ENCODE results near the gene MYO18B.

MYO18B gene

DNA sequence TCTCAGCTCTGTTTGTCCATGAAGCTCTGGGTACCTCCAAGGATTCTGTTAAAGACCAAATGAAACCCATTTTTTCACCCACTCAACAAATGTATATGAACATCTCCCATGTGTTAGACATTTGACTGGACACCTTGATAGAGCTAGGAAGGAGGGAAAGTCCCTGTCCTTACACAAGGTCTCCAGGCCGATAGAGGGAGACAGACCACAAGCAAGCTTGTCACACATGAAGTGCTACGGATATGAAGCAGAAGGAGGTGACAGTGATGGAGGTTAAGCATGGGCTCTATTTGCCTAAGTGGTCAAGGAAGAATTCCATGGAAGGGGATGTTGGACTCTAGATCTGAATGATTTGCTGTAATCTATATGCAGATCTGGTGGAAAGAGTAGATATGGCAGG is 138.5 kb downstream of the MYO18B start:
- no peak overlapping the region for H2AFZ ChIP-seq (ENCODE audit: low read depth, low read length)
- H3K9me3 ChIP-seq (ENCODE audit: low read length) = no peaks in the 10 kb centered on the region
- H3K36me3 ChIP-seq (ENCODE audit: insufficient read depth, low read length) = no peaks in the 10 kb centered on the region
- H3K4me3 ChIP-seq (ENCODE audit: low read length) = no peak overlapping the region
- H3K27me3 ChIP-seq (ENCODE audit: insufficient read depth, low read length) = peaks cover 3% of the 10 kb centered on the region
- H3K4me1 ChIP-seq (ENCODE audit: insufficient read depth, low read length) = no peaks in the 10 kb centered on the region

DNA sequence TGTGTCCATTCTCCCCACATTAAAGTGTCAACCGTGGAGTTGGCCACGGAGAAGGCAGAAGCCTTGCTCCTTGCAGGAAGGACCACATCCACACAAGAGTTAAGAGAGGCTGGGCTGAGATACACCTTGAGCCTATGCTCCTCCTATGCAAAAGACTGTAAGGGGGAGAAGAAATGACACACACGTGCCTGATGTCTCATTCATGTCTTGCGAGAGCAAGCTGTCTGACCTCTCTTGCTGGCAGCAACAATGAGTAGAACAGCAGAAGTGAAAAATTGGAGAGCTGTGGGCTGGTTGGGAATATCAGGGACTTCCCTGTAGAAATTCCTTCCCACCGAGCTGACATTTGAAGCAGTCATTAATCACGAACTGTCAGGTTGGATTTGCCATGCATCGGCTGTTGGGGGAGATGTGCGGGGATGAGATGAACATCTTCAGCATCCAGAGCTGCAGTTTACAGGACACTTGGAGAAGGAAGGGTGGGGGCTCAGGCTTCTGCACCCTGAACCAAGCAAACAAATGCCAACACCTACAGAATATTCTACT is 139.3 kb downstream of the MYO18B start:
- Histone ChIP-seq H3K36me3 (ENCODE audit: insufficient read depth, low read length) (no peaks in the 10 kb centered on the region), H2AFZ (ENCODE audit: low read depth, low read length) (no peak overlapping the region), H3K9me3 (ENCODE audit: low read length) (no peaks in the 10 kb centered on the region), H3K27me3 (ENCODE audit: insufficient read depth, low read length) (peaks cover 3% of the 10 kb centered on the region), H3K4me3 (ENCODE audit: low read length) (no peak overlapping the region), H3K4me1 (ENCODE audit: insufficient read depth, low read length) (no peaks in the 10 kb centered on the region)

DNA sequence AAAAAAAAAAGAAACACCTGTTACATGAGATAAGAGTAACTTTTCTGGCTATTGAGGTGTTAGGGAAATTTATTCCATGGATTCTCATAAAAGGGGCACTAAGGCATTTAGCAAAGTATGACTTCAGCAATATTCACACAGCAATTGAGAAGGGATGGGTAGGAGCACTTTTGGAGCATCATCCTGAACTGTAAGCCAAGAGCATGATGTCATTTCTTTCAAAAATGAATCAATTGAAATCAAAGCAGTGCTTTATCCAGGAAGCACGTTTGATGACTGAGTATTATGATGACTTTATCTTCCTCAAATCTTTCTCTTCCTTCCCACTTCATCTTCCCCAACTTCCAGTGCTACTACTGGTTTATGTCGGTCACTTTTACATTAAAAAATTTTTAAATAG is 140.4 kb downstream of the MYO18B start:
- H3K27me3 ChIP-seq (ENCODE audit: insufficient read depth, low read length) = peaks cover 6% of the 10 kb centered on the region
- no peak overlapping the region for H2AFZ ChIP-seq (ENCODE audit: low read depth, low read length)
- H3K4me1 ChIP-seq (ENCODE audit: insufficient read depth, low read length) = no peaks in the 10 kb centered on the region
- no peak overlapping the region for H3K4me3 ChIP-seq (ENCODE audit: low read length)
- no peaks in the 10 kb centered on the region for H3K36me3 ChIP-seq (ENCODE audit: insufficient read depth, low read length)
- no peaks in the 10 kb centered on the region for H3K9me3 ChIP-seq (ENCODE audit: low read length)

DNA sequence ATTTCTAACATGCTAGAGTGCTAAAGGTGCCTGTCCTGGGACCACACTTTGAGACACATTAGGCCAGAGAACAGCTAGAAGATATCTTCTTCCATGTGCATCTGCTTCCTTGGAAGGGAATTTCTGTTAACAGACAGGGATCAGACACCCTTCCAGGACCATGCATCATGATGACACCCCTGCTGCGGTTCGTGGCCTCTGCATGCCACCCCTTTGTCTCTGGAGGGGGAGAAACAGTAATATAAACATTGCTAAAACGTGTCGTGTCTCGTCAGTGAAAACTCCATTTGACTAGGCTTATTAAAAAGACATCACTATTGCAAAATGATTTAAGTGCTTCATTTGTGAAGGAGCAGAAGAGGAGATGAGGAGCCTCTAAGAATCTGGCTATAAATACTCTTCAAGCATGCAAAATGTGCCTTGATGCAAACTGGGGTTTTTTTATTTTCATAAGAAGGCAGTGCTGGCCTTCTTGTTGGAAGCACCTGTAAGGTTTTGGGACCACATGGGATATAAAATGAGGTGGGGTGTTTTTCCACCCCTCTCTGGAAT is 141.6 kb downstream of the MYO18B start:
- H3K27me3 ChIP-seq (ENCODE audit: insufficient read depth, low read length) = peaks cover 6% of the 10 kb centered on the region

DNA sequence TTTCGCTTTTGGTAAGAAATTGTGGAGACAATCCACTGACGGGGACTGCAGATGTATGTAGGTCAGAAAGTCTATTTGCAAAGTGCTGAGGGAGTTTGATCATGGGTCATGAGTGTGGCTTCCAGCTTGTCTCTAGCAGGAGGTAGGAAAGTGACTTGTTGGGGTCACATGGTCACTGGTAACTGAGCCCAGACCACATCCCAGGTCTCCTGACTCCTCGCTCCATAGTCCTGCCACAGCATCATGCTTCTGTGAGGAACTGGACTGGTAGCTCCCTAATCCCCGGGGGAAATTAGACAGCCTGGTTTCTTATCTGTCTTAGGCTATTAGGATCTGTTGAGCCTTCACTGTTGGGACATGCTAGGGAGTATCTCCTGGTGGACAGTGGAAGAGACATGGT is 142.1 kb downstream of the MYO18B start:
- Histone ChIP-seq H3K27me3 (ENCODE audit: insufficient read depth, low read length) (peaks cover 6% of the 10 kb centered on the region), H3K4me1 (ENCODE audit: insufficient read depth, low read length) (no peaks in the 10 kb centered on the region), H3K36me3 (ENCODE audit: insufficient read depth, low read length) (no peaks in the 10 kb centered on the region), H2AFZ (ENCODE audit: low read depth, low read length) (no peak overlapping the region), H3K4me3 (ENCODE audit: low read length) (no peak overlapping the region), H3K9me3 (ENCODE audit: low read length) (no peaks in the 10 kb centered on the region)

More for the DNA sequence above, 141.6 kb downstream of the MYO18B start:
- Histone ChIP-seq H3K4me3 (ENCODE audit: low read length) (no peak overlapping the region), H3K9me3 (ENCODE audit: low read length) (no peaks in the 10 kb centered on the region), H2AFZ (ENCODE audit: low read depth, low read length) (no peak overlapping the region), H3K4me1 (ENCODE audit: insufficient read depth, low read length) (no peaks in the 10 kb centered on the region), H3K36me3 (ENCODE audit: insufficient read depth, low read length) (no peaks in the 10 kb centered on the region)

DNA sequence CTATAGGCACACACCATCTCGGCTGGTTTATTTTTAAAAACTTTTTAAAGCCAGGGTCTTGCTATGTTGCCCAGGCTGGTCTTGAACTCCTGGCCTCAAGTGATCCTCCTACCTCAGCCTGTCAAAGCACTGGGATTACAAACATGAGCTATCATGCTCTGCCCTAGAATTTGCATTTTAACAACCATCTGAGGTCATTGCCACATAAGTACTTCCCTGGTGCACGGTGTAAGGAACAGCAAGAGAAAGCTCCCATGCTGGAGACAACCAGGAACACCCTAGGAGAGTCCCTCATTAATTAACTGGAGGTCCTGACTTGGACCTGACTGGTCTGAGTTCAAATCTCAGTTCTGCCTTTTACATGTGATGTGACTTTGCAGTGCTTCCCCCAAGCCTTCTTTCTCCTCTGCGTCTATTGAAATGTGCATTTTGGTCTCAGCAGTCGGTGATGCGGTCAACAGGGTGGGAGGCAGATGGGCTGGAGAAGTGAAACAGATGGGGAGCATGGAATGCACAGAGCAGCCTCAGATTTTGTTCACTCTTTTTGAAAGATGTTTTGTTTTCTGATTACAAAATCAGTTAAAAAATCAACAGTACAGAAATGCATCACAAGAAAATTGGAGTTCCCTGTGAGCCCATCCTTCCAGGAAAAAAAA is 146.5 kb downstream of the MYO18B start:
- Histone ChIP-seq H3K27me3 (ENCODE audit: insufficient read depth, low read length) (peaks cover 2% of the 10 kb centered on the region), H3K4me3 (ENCODE audit: low read length) (no peak overlapping the region), H2AFZ (ENCODE audit: low read depth, low read length) (no peak overlapping the region), H3K4me1 (ENCODE audit: insufficient read depth, low read length) (no peaks in the 10 kb centered on the region), H3K36me3 (ENCODE audit: insufficient read depth, low read length) (no peaks in the 10 kb centered on the region), H3K9me3 (ENCODE audit: low read length) (no peaks in the 10 kb centered on the region)

DNA sequence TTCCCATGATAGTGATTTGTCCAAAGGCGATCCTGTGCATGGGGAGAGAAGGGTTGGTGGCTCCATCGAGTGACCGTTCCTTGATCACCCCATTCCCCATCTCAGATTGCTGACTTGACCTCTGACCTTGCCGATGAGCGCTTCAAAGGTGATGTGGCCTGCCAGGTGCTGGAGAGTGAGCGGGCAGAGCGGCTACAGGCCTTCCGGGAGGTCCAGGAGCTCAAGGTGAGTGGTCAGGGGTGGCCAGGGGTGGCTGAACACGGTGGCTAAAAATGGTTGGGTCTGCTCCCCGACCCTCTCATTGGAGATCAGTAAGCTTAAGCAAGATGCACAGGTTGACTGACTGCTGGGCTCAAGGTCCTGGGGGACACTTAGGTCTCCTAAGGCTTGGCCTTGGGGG is 148.7 kb downstream of the MYO18B start:
- Histone ChIP-seq H3K4me3 (ENCODE audit: low read length) (no peak overlapping the region), H3K36me3 (ENCODE audit: insufficient read depth, low read length) (no peaks in the 10 kb centered on the region), H3K27me3 (ENCODE audit: insufficient read depth, low read length) (peaks cover 2% of the 10 kb centered on the region), H3K9me3 (ENCODE audit: low read length) (no peaks in the 10 kb centered on the region), H2AFZ (ENCODE audit: low read depth, low read length) (no peak overlapping the region), H3K4me1 (ENCODE audit: insufficient read depth, low read length) (no peaks in the 10 kb centered on the region)

DNA sequence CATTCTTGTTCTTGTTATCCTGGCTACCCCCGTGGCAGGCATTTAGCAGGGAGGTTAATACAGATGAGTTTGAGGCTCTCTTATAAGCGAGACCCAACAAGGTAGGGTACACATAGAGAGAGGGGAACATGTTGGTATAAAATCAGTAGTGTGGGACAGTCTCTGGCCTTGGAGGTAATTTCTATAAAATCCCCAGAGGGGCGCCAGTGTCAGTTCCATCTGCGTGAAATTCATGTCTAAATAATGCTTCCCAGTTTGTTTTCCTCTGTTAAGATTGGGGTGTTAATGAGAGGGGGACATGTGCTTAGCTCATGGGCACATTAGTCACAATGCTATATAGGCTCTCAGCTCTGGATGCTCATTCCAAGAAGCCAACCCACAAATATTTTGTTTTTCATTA is 150.7 kb downstream of the MYO18B start:
- H3K36me3 ChIP-seq (ENCODE audit: insufficient read depth, low read length) = no peaks in the 10 kb centered on the region
- no peaks in the 10 kb centered on the region for H3K4me1 ChIP-seq (ENCODE audit: insufficient read depth, low read length)
- no peak overlapping the region for H2AFZ ChIP-seq (ENCODE audit: low read depth, low read length)
- H3K4me3 ChIP-seq (ENCODE audit: low read length) = no peak overlapping the region
- no peaks in the 10 kb centered on the region for H3K27me3 ChIP-seq (ENCODE audit: insufficient read depth, low read length)
- no peaks in the 10 kb centered on the region for H3K9me3 ChIP-seq (ENCODE audit: low read length)

DNA sequence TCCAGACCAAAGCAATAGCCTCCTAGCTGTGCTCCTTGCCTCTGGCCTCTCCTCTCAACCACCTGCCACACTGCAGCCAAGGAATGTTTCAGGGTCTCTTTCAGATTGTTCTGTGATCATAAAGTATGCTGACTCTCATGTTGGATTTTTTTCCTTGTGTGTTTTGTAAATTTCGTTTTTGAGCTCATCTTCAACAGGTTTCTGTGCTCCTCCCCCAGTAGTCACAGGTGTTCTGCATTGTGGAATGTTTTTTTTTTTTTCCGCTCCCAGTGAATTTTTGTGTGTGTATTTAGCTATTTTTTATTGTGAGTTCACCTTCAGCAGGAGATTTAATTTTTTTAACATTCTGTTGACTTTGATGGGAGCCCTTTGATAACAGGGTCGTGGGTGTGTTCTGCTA is 153.7 kb downstream of the MYO18B start:
- Histone ChIP-seq H3K27me3 (ENCODE audit: insufficient read depth, low read length) (no peaks in the 10 kb centered on the region), H3K4me3 (ENCODE audit: low read length) (no peak overlapping the region), H3K9me3 (ENCODE audit: low read length) (no peaks in the 10 kb centered on the region), H3K4me1 (ENCODE audit: insufficient read depth, low read length) (no peaks in the 10 kb centered on the region), H2AFZ (ENCODE audit: low read depth, low read length) (no peak overlapping the region), H3K36me3 (ENCODE audit: insufficient read depth, low read length) (no peaks in the 10 kb centered on the region)

DNA sequence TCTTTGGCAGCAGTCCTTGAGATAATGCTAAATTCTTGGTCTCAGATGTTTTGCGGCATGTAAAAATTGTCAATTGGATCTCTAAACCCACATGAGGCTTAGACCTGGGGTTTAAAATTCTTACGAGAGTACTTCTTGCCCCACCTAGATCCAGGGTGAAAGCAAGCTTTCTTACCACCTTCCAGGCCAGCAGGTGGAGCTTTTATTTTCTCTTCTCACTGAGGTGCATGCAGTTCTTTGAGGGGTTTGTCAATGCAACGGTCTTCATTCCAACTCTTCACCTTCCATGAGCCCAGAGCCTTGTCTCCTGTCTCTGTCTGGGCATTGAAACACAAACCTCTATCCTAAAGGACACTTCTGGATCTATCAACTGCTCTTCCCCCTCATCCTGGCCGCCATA is 154.1 kb downstream of the MYO18B start:
- Histone ChIP-seq H3K36me3 (ENCODE audit: insufficient read depth, low read length) (no peaks in the 10 kb centered on the region), H3K4me1 (ENCODE audit: insufficient read depth, low read length) (no peaks in the 10 kb centered on the region), H3K27me3 (ENCODE audit: insufficient read depth, low read length) (no peaks in the 10 kb centered on the region), H3K9me3 (ENCODE audit: low read length) (no peaks in the 10 kb centered on the region), H2AFZ (ENCODE audit: low read depth, low read length) (no peak overlapping the region), H3K4me3 (ENCODE audit: low read length) (no peak overlapping the region)

DNA sequence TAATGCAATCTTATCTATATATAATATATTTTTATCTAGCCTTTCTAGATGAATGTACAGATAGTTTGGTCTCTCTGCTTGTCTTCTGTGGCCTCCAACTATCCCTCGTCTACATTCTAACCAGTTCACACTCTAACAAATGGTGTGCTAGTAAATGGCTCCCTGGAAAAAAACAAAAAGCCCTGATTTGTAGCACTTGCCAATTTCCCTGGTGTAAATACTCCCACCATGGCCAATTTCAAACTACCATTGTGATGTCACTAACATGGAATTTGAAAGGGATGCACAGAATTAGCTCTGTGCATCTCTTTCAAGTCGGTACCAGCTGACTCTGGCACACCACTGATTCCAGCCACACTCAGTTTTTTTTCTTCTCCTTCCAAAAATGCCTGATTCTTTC is 154.6 kb downstream of the MYO18B start:
- H3K4me3 ChIP-seq (ENCODE audit: low read length) = no peak overlapping the region
- H3K9me3 ChIP-seq (ENCODE audit: low read length) = no peaks in the 10 kb centered on the region
- H3K4me1 ChIP-seq (ENCODE audit: insufficient read depth, low read length) = no peaks in the 10 kb centered on the region
- H3K27me3 ChIP-seq (ENCODE audit: insufficient read depth, low read length) = no peaks in the 10 kb centered on the region
- H2AFZ ChIP-seq (ENCODE audit: low read depth, low read length) = no peak overlapping the region
- H3K36me3 ChIP-seq (ENCODE audit: insufficient read depth, low read length) = no peaks in the 10 kb centered on the region

DNA sequence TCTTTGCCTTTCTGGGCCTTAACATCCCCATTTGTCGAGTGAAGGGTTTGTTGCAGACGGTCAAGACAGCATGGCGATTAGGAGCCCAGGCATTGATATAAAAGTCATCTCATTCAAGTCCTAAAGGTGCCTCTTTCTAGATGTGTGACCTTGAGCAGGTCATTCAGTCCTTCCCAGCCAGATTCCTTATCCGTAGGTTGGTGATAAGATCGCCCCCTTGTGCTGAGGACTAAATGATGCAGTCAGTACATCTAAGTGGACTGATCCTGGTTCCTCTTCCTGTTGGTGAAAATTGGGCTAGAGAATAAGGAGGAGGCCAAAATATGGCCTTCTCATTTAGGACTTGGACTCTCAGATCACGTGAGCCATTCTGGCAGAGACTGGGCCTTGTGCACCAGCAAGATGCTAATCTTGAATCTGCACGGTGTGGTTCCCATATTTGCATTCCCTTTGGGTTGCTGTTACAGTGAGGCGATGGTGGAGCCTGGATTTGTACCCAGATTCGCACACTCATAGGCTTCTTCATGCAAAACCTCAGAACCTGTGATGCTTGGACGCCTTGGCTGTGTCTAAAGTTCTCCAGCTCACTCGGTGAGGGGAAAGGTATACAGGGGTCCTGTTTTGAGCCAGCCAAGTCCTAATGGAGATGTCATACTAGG is 156.8 kb downstream of the MYO18B start:
- no peaks in the 10 kb centered on the region for H3K36me3 ChIP-seq (ENCODE audit: insufficient read depth, low read length)
- no peak overlapping the region for H2AFZ ChIP-seq (ENCODE audit: low read depth, low read length)
- no peaks in the 10 kb centered on the region for H3K27me3 ChIP-seq (ENCODE audit: insufficient read depth, low read length)
- no peaks in the 10 kb centered on the region for H3K4me1 ChIP-seq (ENCODE audit: insufficient read depth, low read length)
- no peaks in the 10 kb centered on the region for H3K9me3 ChIP-seq (ENCODE audit: low read length)
- H3K4me3 ChIP-seq (ENCODE audit: low read length) = no peak overlapping the region

DNA sequence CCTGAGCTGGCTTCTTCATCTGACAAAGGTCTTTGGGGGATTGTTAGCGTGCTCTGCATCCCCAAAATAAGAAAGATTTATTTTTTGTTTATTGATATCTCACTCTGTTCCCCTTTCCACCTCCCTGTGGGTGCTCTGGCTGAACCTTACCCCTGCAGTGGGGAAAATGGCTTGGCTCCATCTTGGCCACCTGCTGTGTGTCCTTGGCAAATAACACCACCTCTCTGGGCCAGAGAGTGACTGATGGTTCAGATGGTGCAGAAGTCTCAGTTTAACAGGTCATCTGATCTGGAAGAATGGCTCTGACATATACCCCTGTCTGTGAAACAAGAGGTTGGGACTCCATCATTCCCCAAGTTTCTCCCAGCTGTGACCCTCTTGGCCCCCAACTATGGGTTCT is 157.6 kb downstream of the MYO18B start:
- Histone ChIP-seq H3K9me3 (ENCODE audit: low read length) (no peaks in the 10 kb centered on the region), H3K4me1 (ENCODE audit: insufficient read depth, low read length) (no peaks in the 10 kb centered on the region), H3K4me3 (ENCODE audit: low read length) (no peak overlapping the region), H3K27me3 (ENCODE audit: insufficient read depth, low read length) (no peaks in the 10 kb centered on the region), H3K36me3 (ENCODE audit: insufficient read depth, low read length) (no peaks in the 10 kb centered on the region), H2AFZ (ENCODE audit: low read depth, low read length) (no peak overlapping the region)

Measured in neuron (in vitro differentiated cells).